GM12864 (cell line): ENCODE measurements around the gene MACO1.
"Not testable (repeated sequence)": the region's sequence is repeated elsewhere in the genome, so short reads cannot be mapped to it uniquely, and the experiment has no call there.

Experiments used
- DNase-seq: peaks from one replicate; pipeline ENCODE4 v3.0.0-alpha.2; 2011; ENCODE audit warnings: low read depth
- H3K4me3 ChIP-seq: 2 replicates; pipeline ENCODE4 v1.5.1; 2011; ENCODE audit warnings: mild to moderate bottlenecking, low read depth, low read length, control low read depth
- CTCF ChIP-seq: IDR thresholded peaks from 2 replicates; pipeline ENCODE4 v1.5.1; 2011; ENCODE audit warnings: low read depth, mild to moderate bottlenecking, moderate library complexity, low read length, control low read depth, inconsistent platforms; ENCODE audit errors: missing control alignments

Gene MACO1

GRCh38 chr1:25430073-25430966 lies at the start of gene MACO1:
Gene MACO1 (plus strand): TSS chr1:25430897. CDS start chr1:25431099, 202 bp downstream.
- peak; percentile 84 for DNase-seq
- TF ChIP-seq CTCF: no peak
- H3K4me3 ChIP-seq: peak within 1 kb of the TSS; percentile 75

- H3K4me3 ChIP-seq, DNase-seq: not testable (repeated sequence)
These were observed 48.2 kb upstream of the MACO1 start for GRCh38 chr1:25382543-25382942.

- DNase-seq, H3K4me3 ChIP-seq: not testable (repeated sequence)
These were observed 47.6 kb upstream of the MACO1 start for GRCh38 chr1:25383090-25383489.

GRCh38 chr1:25383875-25384274 lies 46.8 kb upstream of the MACO1 start:
- H3K4me3 ChIP-seq, DNase-seq: not testable (repeated sequence)

- not testable (repeated sequence) for DNase-seq, H3K4me3 ChIP-seq
These were observed 43.6 kb upstream of the MACO1 start for GRCh38 chr1:25387096-25387495.

GRCh38 chr1:25388691-25389090 lies 42.0 kb upstream of the MACO1 start:
- DNase-seq, H3K4me3 ChIP-seq: not testable (repeated sequence)

GRCh38 chr1:25389721-25390120 lies 41.0 kb upstream of the MACO1 start:
- H3K4me3 ChIP-seq, DNase-seq: not testable (repeated sequence)

GRCh38 chr1:25392841-25393240 lies 37.9 kb upstream of the MACO1 start:
- no peak for DNase-seq
- no peak overlapping the region for H3K4me3 ChIP-seq
- no peak for TF ChIP-seq CTCF

- not testable (repeated sequence) for H3K4me3 ChIP-seq, DNase-seq
These were observed 33.1 kb upstream of the MACO1 start for GRCh38 chr1:25397549-25397948.

- H3K4me3 ChIP-seq, DNase-seq: not testable (repeated sequence)
These were observed 32.6 kb upstream of the MACO1 start for GRCh38 chr1:25398079-25398478.

GRCh38 chr1:25402947-25403803 lies 27.5 kb upstream of the MACO1 start:
- TF ChIP-seq CTCF: peak; percentile 36
- not testable (repeated sequence) for DNase-seq

GRCh38 chr1:25405731-25406305 lies 24.9 kb upstream of the MACO1 start:
- DNase-seq, H3K4me3 ChIP-seq: not testable (repeated sequence)

More at GRCh38 chr1:25402947-25403803, 27.5 kb upstream of the MACO1 start:
- not testable (repeated sequence) for H3K4me3 ChIP-seq

- not testable (repeated sequence) for H3K4me3 ChIP-seq, DNase-seq
These were observed 20.9 kb upstream of the MACO1 start for GRCh38 chr1:25409641-25410427.
